ENCODE measurements around the gene TMIGD3. TPM values are rescaled to one million over a fixed set of nuclear protein-coding genes. Genes with fewer than 3 reads are reported as not detected.

The TMIGD3 gene
- polyA plus RNA-seq, 3 donors, result 2.0 to 3.1 (median 2.1) TPM

GRCh38 chr1:111461765-111462164, 41.7 kb downstream of the TMIGD3 start:
- WGBS (ENCODE audit: insufficient coverage), result no CpG with 5 or more reads among the region's 6 CpGs
- TF ChIP-seq CTCF (IDR thresholded peaks at IDR 0.05), result no peak
- Histone ChIP-seq H3K27me3 (ENCODE audit: control insufficient read depth in 2 of 2, insufficient read depth in 2 of 2, low read length in 2 of 2) (no peaks in the 10 kb centered on the region), H3K4me1 (ENCODE audit: control insufficient read depth in 1 of 2, insufficient read depth in 2 of 2, low read length in 2 of 2) (no peaks in the 10 kb centered on the region), H3K27ac (ENCODE audit: low read depth in 1 of 2, low read length in 2 of 2) (no peak overlapping the region), H4K20me1 (ENCODE audit: insufficient read depth, low read length) (peaks cover 7% of the 10 kb centered on the region), H3K4me3 (replicated peaks in 1 of 3; ENCODE audit: low read depth in 2 of 3, low read length in 3 of 3) (no peak overlapping the region), H3K79me2 (ENCODE audit: insufficient read depth, low read length) (no peaks in the 10 kb centered on the region), H3K9me3 (replicated peaks in 1 of 2; ENCODE audit: control insufficient read depth in 1 of 2, insufficient read depth in 1 of 2, low read length in 2 of 2) (no peaks in the 10 kb centered on the region), H3K9ac (ENCODE audit: insufficient read depth, low read length, poor library complexity, severe bottlenecking) (no peak overlapping the region), H3K4me2 (replicated peaks; ENCODE audit: extremely low read depth, low read length, poor library complexity, severe bottlenecking) (no peak overlapping the region), H3K36me3 (replicated peaks in 1 of 2; ENCODE audit: control insufficient read depth in 1 of 2, insufficient read depth in 2 of 2, low read length in 2 of 2) (peaks cover 55 to 66% of the 10 kb centered on the region in 2 donors), H2AFZ (ENCODE audit: insufficient read depth, low read depth, low read length, poor library complexity, severe bottlenecking) (no peak overlapping the region)
- H3K36me3 Mint-ChIP-seq, result peaks cover 67 to 70% of the 10 kb centered on the region in 2 donors
- no peaks in the 10 kb centered on the region for H3K9me3 Mint-ChIP-seq
- peaks cover 2% of the 10 kb centered on the region for H3K4me1 Mint-ChIP-seq
- intact Hi-C loops (cut with micrococcal nuclease), result no loop called here
- DNase-seq, result no peak
- peaks cover 0 to 1% (median 0%) of the 10 kb centered on the region in 3 donors for H3K27me3 Mint-ChIP-seq (ENCODE audit: low read depth in 3 of 3)
- H3K4me3 Mint-ChIP-seq, result no peak overlapping the region
- peak overlapping the region in 1 of 7 donors; percentile 50 for H3K27ac Mint-ChIP-seq

GRCh38 chr1:111455642-111456031, 47.8 kb downstream of the TMIGD3 start:
- intact Hi-C loops (cut with micrococcal nuclease), result loop anchor here in 1 of 2 donors (10.0 kb wide), 1 partner anchor 49 kb away; the partner anchor contains the start of genes ADORA3 and TMIGD3

More at GRCh38 chr1:111455642-111456031, 47.8 kb downstream of the TMIGD3 start:
- Histone ChIP-seq H3K9ac (ENCODE audit: insufficient read depth, low read length, poor library complexity, severe bottlenecking) (no peak overlapping the region), H4K20me1 (ENCODE audit: insufficient read depth, low read length) (peaks cover 37% of the 10 kb centered on the region), H3K4me3 (replicated peaks in 1 of 3; ENCODE audit: low read depth in 2 of 3, low read length in 3 of 3) (no peak overlapping the region), H3K4me1 (ENCODE audit: control insufficient read depth in 1 of 2, insufficient read depth in 2 of 2, low read length in 2 of 2) (peaks cover 4 to 14% of the 10 kb centered on the region in 2 donors), H3K79me2 (ENCODE audit: insufficient read depth, low read length) (peaks cover 55% of the 10 kb centered on the region), H2AFZ (ENCODE audit: insufficient read depth, low read depth, low read length, poor library complexity, severe bottlenecking) (no peak overlapping the region), H3K9me3 (replicated peaks in 1 of 2; ENCODE audit: control insufficient read depth in 1 of 2, insufficient read depth in 1 of 2, low read length in 2 of 2) (no peaks in the 10 kb centered on the region), H3K4me2 (replicated peaks; ENCODE audit: extremely low read depth, low read length, poor library complexity, severe bottlenecking) (no peak overlapping the region), H3K27me3 (ENCODE audit: control insufficient read depth in 2 of 2, insufficient read depth in 2 of 2, low read length in 2 of 2) (no peaks in the 10 kb centered on the region), H3K27ac (ENCODE audit: low read depth in 1 of 2, low read length in 2 of 2) (no peak overlapping the region), H3K36me3 (replicated peaks in 1 of 2; ENCODE audit: control insufficient read depth in 1 of 2, insufficient read depth in 2 of 2, low read length in 2 of 2) (peaks cover 71 to 97% of the 10 kb centered on the region in 2 donors)
- peaks cover 0 to 2% (median 0%) of the 10 kb centered on the region in 3 donors for H3K27me3 Mint-ChIP-seq (ENCODE audit: low read depth in 3 of 3)
- peaks cover 79 to 89% of the 10 kb centered on the region in 2 donors for H3K36me3 Mint-ChIP-seq
- H3K9me3 Mint-ChIP-seq, result no peaks in the 10 kb centered on the region
- H3K4me3 Mint-ChIP-seq, result no peak overlapping the region
- no CpG with 5 or more reads among the region's 3 CpGs for WGBS (ENCODE audit: insufficient coverage)
- H3K27ac Mint-ChIP-seq, result no peak overlapping the region
- no peak for DNase-seq
- H3K4me1 Mint-ChIP-seq, result peaks cover 22% of the 10 kb centered on the region
- TF ChIP-seq CTCF (IDR thresholded peaks at IDR 0.05), result no peak
